ENCODE measurements around the gene AFG1L. TPM values are rescaled to one million over a fixed set of nuclear protein-coding genes. Genes with fewer than 3 reads are reported as not detected.

AFG1L gene
- total RNA-seq, 1 experiment from 2014 or later, result 4.9 TPM

GRCh38 chr6:108544606-108545005, 249.8 kb downstream of the AFG1L start (continued):
- TF ChIP-seq, protein P1, sequence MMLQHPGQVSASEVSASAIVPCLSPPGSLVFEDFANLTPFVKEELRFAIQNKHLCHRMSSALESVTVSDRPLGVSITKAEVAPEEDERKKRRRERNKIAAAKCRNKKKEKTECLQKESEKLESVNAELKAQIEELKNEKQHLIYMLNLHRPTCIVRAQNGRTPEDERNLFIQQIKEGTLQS (IDR thresholded peaks at IDR 0.05), result no peak
- TF ChIP-seq EZH2phosphoT487 (IDR thresholded peaks at IDR 0.05; ENCODE audit: borderline replicate concordance), result no peak
- no peak for TF ChIP-seq TCF7L2 (IDR thresholded peaks at IDR 0.05; ENCODE audit: borderline replicate concordance, extremely low read depth, insufficient read depth, insufficient read length)
- no peak for TF ChIP-seq EZH2 (IDR thresholded peaks at IDR 0.05)
- TF ChIP-seq CEBPB (IDR thresholded peaks at IDR 0.05; ENCODE audit: low read depth), result no peak
- no peak for TF ChIP-seq EGR1 (IDR thresholded peaks at IDR 0.05; ENCODE audit: low read depth)
- TF ChIP-seq, protein P2, sequence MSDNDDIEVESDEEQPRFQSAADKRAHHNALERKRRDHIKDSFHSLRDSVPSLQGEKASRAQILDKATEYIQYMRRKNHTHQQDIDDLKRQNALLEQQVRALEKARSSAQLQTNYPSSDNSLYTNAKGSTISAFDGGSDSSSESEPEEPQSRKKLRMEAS (IDR thresholded peaks at IDR 0.05), result no peak

DNA sequence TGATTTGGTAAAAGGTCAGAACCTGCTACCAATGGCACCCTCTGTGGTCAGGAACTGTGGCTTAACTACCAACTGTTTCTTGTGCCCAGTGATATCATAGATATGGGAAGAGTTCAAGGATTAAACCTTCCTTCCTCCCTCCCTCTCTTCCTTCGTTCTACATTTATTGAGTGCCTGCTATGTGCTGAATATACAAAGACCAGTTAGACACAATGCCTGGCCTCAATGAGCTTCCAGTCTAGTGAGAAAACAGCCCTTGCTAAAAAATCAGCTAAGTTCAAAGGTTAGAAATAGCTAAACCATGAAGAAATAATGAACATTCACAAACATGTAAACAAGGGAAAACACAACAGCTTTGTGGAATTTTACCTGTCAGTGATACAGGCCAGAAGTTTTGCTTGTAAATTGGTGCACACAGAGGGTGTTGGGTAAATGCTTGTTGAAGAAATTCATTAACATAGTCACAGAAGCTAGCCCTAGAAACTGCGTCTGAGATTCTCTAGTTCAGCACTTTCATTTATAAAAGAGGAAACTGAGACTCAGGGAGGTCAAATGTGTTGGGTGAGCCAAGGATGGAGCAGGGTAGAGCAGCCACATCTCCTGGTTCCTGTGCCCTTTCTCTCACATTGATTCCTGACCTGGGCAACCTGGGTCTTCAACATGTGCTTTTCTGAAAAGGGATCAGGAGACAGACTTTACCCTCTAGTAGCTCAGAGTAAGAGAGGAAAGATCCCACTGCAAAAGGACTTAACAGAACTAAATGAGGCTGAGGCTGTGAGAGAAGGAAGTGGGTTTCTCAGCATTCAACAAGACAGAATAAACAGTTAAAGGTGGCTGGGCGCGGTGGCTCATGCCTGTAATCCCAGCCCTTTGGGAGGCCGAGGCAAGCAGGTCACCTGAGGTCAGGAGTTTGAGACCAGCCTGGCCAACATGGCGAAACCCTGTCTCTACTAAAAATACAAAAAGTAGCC, 251.5 kb downstream of the AFG1L start:
- CTCF ChIA-PET, result no interaction called here
- intact Hi-C loops (cut with micrococcal nuclease), result loop anchor here (10.0 kb wide), 1 partner anchor 618 kb away; no protein-coding TSS in a partner anchor
- Histone ChIP-seq H3K27me3 (ENCODE audit: insufficient read depth, low read length) (no peaks in the 10 kb centered on the region), H3K9ac (ENCODE audit: low read length) (no peak overlapping the region), H3K9me3 (ENCODE audit: control insufficient read depth in 1 of 2, insufficient read depth in 1 of 2, low read depth in 1 of 2, low read length in 2 of 2) (no peaks in the 10 kb centered on the region), H3K79me2 (ENCODE audit: insufficient read depth, low read length) (no peaks in the 10 kb centered on the region), H3K4me1 (ENCODE audit: control insufficient read depth in 1 of 2, insufficient read depth in 2 of 2, low read length in 2 of 2) (peaks cover 0 to 5% of the 10 kb centered on the region in 2 experiments; a peak in 1 of 4 replicates), H2AFZ (ENCODE audit: low read depth, low read length, poor library complexity, severe bottlenecking) (no peak overlapping the region), H3K36me3 (ENCODE audit: control insufficient read depth in 1 of 2, insufficient read depth in 2 of 2, low read length in 2 of 2) (no peaks in the 10 kb centered on the region), H4K20me1 (ENCODE audit: insufficient read depth) (no peaks in the 10 kb centered on the region), H3K4me2 (ENCODE audit: low read length) (no peak overlapping the region), H3K4me3 (replicated peaks in 1 of 2; ENCODE audit: low read depth in 1 of 2, low read length in 2 of 2) (no peak overlapping the region), H3K27ac (ENCODE audit: low read depth, low read length) (no peak overlapping the region), H3K9me2 (ENCODE audit: insufficient read depth) (no peaks in the 10 kb centered on the region)
- TF ChIP-seq RAD21 (IDR thresholded peaks at IDR 0.05; ENCODE audit: low read depth) (no peak), SP1 (IDR thresholded peaks at IDR 0.05; ENCODE audit: low read depth) (no peak), POLR2AphosphoS5 (IDR thresholded peaks at IDR 0.05; ENCODE audit: low read depth, low read length) (no peak), EZH2phosphoT487 (IDR thresholded peaks at IDR 0.05; ENCODE audit: borderline replicate concordance) (no peak), JUND (IDR thresholded peaks at IDR 0.05) (no peak), ZBTB33 (IDR thresholded peaks at IDR 0.05; ENCODE audit: extremely low read depth, insufficient replicate concordance, low read length) (no peak)
- no peak for ATAC-seq
- POLR2A ChIA-PET, result no interaction called here
- RAD21 ChIA-PET (ENCODE audit: low non-redundant PET in 1 of 2, low total read pairs in 2 of 2, uncharacterized antibody in 2 of 2, unreplicated experiment in 2 of 2), result interaction anchor here in 1 of 2 experiments (0.6 kb wide), 1 partner anchor 281 kb away, joined by 4 read pairs; no protein-coding TSS in a partner anchor
- BruUV-seq (replicated peaks), result no TSS peak
- no peak for DNase-seq (ENCODE audit: low read depth, low spot score)

All from HCT116 (cell line).